HG03103 (cell line): ENCODE measurements around the gene RIOK1.
"Not testable (repeated sequence)": the region's sequence is repeated elsewhere in the genome, so short reads cannot be mapped to it uniquely, and the experiment has no call there.

ENCODE experiments used
- ATAC-seq: cut with Tn5 transposase; IDR thresholded peaks from one replicate; pipeline ENCODE4 v1.9.1; 2021; ENCODE audit warnings: low read depth; ENCODE audit not compliant: unreplicated experiment

Gene RIOK1

DNA sequence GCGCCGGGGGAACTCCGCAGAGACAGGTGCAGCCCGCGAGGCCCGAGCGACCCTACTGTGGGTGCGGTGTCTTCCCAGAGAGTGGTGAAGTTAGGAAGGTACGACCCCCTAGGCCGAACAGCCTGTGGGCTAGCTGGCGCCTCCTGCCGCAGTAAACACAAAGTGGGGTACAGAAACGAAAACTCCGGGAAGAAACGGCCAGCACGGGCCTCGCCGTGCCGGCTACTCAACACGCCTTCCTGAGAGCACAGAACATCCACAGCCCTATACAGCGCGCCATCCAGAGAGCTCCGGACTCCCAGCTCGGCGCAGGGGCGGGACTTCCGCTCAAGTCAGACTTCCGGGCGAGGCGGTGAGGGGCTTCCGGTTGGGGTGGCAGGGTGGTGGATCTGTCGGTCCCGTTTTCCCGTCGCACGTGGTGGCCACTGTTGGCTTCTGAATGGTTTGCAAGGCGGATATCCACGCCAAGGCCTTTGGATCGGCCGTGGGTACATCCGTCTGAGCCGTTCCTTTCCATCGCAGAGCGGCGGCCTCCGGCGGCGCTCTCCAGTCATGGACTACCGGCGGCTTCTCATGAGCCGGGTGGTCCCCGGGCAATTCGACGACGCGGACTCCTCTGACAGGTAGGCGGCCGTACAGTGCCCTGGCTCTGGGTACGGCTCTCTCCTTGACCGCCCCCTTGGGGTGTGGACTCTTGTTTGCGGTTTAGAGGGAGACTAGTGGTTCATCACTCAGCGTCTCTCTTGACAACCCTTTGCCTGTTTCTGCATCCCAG is at the start of gene RIOK1, which contains the start of gene CAGE1:
Gene RIOK1 (plus strand): TSS at position 358 of the 775 bp plus-strand sequence. CDS start 195 bp downstream, at position 553.
Gene CAGE1 (minus strand): TSS at position 292 of the 775 bp plus-strand sequence. CDS start 2,569 bp downstream, outside the sequence.
- peak; percentile 95 for ATAC-seq

DNA sequence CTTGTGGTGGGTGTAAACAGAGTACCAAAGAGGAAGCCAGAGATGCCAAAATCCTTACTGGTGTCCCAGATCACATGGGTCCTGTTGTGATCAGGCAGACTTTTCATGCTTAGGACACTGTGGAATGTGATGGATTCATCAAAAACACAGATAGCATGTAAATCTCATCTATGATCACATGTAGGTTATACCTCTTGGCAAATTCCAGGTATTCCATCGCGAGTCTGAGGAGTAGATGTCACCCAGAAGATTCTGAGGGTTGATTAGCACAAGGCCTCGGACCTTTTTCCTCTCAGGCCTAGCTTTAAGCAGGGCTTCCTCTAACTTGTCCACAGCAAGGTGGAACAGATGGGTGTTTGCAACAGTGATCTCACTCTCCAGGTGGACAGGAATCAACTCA is 48.3 kb upstream of the RIOK1 start:
- ATAC-seq = no peak

DNA sequence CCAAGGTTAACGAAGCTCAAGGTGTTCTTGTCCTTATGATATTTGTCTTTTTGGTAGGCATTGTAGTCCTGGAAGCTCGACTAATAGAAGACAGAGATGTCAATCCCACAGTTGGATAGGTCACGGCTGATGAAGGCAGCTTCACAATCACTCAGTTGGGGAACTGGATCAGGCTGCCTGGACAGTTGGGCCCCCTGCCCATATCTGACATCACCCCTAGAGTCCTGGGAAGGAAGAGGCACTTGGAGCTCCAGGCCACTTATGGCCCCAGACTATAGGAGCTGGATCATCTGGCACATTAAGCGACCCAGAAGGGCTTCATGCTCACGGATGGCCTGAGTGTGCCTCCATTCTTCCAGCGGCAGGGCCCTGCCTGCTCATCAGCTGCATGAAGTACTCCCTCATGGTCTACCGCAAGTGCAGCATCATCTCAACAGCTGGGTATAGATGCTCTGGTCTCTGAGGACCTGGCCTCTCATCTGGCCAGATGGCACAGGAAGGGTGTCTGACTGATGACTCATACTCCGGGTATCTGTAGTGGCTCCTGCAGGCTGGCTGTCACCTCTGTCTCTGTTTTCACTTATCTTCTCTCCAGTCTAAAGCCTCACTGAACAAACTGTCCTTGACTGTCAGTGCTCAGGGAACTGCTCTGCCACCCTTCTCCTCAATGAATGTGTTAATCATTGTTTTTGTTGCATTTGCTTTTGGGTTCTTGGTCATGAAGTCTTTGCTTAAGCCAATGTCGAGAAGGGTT is 47.4 kb upstream of the RIOK1 start:
- no peak for ATAC-seq

DNA sequence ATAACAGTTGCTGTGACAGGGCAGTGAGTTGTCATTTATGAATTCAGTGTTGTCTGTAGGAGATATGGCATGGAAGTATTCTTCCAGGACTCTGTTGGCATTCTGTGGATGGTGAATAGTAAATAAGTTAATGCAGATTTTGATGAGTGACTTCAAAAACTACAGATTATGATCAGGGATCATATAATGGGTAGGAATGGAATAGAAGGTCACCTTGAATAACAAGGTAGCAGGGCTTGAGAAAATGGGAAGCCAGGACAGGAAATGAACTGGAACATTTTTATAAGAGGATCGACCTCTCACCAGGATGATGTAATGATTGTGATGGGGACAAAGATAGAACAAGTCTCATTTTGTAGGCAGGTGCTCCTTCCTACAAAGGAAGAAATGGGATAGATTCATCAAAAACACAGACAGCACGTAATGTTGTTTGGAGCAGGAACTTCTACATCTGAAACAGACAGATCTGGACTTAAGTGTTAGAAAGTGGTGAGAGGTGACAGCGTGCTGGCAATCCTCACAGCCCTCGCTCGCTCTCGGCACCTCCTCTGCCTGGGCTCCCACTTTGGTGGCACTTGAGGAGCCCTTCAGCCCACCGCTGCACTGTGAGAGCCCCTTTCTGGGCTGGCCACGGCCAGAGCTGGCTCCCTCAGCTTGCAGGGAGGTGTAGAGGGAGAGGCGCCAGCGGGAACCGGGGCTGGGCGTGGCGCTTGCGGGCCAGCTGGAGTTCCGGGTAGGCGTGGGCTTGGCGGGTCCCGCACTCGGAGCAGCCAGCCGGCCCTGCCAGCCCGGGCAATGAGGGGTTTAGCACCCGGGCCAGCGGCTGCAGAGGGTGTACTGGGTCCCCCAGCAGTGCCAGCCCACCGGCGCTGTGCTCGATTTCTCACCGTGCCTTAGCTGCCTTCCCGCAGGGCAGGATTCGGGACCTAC is 45.8 kb upstream of the RIOK1 start:
- no peak for ATAC-seq

DNA sequence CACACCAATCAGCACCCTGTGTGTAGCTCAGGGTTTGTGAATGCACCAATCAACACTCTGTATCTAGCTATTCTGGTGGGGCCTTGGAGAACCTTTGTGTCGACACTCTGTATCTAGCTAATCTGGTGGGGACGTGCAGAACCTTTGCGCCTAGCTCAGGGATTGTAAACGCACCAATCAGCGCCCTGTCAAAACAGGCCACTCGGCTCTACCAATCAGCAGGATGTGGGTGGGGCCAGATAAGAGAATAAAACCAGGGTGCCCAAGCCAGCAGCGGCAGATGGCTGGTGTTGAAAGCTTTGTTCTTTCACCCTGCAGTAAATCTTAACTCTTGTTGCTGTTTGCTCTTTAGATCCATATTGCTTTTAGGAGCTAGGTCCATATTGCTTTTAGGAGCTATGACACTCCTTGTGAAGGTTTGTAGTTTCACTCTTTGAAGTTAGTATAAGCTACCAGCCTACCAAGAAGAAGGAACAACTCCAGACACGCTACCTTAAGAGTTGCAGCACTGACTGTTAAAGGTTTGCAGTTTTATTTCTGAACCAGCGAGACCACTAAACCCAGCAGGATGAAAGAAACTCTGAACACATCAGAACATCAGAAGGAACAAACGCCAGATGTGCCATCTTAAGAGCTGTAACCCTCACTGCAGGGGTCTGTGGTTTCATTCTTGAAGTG is 44.7 kb upstream of the RIOK1 start:
- ATAC-seq = not testable (repeated sequence)

DNA sequence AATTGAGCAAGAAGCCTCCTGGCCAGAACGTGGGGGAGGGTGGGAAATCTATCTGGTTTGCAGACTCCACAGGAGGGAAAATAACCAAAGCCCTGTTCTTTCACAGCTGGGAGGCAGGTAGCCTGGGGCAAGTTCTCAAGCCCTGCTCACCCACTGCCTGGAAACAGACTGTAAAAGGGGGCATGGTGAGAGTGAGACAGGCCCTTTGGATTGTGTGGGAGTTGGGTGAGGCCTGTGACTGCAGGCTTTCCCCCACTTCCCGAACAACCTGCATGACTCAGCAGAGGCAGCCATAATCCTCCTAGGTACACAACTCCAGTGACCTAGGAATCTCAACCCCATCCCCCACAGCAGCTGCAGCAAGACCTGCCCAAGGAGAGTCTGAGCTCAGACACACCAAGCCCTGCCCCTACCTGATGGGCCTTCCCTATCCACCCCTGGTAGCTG is 42.0 kb upstream of the RIOK1 start:
- not testable (repeated sequence) for ATAC-seq

DNA sequence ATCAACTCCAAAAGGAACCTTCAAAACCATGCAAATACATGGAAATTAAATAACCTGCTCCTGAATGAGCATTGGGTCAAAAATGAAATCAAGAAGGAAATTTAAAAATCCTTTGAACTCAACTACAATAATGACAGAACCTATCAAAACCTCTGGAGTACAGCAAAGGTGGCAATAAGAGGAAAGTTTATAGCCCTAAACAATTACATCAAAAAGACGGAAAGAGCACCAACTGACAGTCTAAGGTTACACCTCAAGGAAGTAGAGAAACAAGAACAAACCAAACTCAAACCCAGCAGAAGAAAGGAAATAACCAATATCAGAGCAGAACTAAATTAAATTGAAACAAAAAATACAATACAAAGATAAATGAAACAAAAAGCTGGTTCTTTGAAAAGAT is 39.0 kb upstream of the RIOK1 start:
- not testable (repeated sequence) for ATAC-seq

DNA sequence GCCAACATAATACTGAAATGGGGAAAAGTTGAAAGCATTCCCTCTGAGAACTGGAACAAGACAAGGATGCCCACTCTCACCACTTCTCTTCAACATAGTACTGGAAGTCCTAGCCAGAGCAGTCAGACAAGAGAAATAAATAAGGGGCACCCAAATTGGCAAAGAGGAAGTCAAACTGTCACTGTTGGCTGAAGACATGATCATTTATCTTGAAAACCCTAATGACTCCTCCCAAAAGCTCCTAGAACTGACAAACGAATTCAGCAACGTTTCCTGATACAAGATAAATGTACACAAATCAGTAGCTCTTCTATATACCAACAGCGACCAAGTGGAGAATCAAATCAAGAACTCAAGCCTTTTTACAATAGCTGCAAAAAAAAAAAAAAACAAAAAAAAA is 37.7 kb upstream of the RIOK1 start:
- ATAC-seq = not testable (repeated sequence)

DNA sequence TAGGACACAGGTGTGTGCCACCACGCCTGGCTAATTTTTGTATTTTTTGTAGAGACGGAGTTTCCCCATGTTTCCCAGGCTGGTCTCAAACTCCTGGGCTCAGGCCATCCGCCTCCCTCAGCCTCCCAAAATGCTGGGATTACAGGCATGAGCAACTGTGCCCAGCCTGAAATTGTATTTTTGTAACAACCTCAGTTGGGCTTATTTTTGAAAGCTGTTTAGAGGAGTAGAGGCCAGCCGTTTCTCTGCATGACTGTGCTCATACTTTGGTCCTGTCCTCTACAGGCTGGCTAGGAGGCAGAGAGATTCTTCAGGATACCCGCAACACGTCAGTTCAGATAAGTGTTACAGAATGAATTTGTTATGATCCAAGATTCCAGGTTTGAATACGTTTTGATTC is 22.2 kb upstream of the RIOK1 start:
- no peak for ATAC-seq

DNA sequence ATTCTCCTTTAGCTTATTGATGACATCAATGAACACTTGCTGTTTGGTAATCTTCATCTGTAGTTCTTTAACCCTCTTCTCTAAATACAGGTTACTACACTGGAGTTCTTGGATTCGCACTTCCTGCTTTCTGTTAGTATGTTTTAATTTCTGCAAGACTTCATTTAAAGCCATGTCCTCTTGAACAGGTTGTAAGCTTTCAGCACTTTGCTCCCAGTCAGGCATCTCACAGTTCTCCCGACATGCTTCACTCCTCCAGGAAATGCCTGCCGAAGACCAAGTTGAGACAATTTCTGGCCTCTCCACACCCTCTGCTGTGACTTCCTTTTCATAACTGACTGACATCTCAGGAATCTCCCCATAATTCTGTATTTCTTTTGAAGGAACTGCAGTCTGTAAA is 15.9 kb upstream of the RIOK1 start:
- ATAC-seq = no peak

DNA sequence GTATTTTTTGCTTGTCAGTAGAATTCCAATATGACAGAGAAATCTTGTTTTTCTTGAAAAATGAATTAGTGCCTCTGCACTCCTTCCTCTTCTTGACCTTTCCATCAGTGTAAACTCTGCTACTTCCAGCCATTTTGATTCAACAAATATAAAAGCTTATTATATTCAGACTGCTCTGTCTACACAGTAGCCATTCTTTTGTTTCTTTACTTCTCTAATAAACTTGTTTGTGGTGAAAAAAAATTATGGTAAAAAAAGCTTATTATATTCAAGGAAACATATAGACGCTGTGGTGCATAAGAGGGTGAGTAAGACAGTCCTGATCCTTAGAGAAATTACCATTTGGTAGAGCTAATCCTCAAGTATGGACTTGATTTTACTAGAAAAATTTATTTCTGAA is 11.6 kb upstream of the RIOK1 start:
- ATAC-seq = no peak

DNA sequence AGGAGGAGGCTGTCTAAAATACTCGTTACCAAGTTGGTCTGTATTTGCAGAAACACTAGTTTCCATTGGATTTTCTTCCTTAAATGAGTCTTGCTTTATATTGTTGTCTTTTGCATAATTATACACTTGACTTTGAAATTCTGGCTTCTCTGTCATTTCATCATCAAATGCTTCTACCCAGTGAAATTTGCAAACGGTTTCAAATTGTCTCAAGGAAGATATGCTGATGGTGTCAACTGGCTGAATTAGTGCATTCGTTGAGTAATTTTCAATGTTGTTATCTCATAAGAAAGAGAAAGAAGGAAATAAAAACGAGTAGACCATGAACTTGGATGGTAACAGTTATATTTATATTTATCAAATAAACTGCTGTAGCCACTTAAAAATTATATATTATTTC is 10.9 kb upstream of the RIOK1 start:
- ATAC-seq = no peak

DNA sequence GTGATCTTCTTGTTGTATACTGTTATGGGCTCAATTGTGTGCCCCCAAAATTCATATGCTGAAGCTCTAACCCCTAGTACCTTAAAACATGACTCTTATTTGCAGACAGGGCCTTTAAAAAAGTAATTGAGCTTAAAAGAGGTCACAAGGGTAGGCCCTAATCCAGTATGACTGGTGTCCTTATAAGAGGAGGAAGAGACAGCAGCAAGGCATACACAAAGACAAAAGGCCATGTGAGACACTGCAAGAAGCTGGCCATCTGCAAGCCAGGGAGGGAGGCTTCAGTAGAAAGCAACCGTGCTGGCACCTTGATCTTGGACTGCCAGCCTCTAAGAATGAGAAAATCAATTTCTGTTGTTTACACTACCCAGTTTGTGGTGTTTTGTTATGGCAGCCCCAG is 8.5 kb upstream of the RIOK1 start:
- ATAC-seq = no peak

DNA sequence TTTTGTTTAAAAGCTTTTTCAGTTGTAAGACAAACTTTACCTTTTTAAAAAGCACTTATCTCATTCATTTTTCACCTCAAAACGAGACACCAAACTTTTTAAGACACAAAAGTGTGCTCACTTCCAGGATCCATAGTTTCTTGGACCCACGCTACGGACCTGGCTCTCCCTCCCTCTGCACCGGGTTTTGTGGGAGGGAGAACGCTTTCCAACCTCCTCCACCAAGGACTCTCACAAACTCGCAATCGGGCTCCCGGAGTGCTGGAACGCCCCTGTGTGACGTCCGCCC is 502 bp upstream of the RIOK1 start:
- ATAC-seq = no peak

DNA sequence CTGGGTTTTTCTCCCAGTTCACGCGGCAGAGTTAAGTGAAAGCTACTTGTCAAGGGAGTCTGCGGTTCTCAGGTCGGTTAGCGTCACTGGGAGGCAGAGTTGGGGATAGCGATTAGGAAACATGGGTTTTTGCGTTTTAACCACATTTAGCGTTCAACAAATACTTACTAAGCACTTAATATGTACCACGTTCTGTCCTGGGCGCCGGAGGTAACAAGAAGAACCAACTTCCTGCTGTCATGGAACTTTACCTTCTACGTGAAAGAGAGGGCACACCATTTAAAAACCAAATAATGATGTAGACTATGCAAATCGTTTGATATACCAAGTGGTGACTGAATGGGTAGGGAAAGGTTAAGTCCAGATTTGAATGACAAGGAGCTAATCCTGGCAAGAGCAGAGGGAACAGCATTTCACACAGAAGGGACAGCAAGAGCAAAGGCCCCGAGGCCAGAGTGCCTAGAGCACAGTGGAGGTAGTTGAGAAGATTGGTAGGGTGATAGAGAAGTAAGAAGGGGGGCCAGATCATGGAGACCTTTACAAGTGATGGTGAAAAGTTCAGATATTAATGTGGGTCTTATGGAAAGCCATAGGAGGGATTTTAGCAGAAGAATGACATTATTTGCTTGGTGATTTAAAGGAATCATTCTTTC is 744 bp downstream of the RIOK1 start:
- peak; percentile 8 for ATAC-seq

DNA sequence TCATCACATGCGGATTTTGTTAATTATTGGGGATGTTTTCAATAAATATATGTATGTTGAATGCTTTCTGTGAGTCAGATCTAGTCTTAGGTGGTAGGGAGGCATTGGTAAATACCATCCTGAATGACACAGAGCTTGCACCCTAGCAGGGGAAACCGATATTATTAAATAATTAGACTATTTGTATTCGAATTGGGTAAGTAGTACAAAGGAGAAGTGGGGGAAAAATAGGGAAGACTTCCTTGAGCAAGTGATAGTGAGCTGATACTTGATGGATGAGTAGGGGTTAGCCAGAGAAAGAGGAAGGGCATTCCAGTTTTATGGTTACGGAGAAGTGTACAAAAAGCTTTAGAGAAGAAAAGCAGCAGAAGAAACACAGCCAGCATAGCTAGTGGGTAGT is 1.5 kb downstream of the RIOK1 start:
- ATAC-seq = no peak

DNA sequence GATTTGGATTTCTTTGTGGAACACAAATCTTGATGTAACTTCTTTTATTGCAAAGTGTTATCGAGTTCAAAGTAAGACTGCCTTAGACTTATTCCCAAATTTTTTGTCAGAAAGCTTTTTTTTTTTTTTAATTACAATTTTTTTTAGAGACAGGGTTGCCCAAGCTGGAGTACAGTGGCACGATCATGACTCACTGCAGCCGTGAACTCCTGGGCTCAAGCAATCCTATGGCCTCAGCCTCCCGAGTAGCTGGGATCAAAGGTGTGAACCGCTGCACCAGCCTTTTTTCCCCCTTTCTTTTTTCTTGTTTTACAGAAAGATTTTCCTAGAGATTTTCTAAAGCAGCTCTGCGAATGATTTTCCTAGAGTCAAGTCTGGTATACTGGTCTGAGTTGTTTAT is 2.8 kb downstream of the RIOK1 start:
- ATAC-seq = no peak

DNA sequence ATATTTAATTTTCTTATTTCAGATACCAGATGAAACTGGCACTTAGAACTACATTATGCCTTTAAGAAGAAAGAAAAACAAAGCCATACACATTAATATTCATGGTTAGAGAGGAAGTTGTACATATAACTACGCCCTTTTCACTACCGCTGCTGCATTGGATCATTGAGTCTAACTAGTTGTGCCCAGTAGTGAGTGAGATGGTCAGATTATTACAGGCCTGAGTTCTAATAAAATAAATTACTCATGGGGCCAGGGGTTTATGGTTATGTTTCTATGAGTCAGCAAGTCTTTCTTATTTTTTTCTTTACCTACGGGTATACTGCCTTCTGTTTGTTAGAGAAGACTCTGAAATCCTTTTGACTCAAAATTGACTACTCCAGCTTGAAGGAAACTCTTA is 11.5 kb downstream of the RIOK1 start:
- ATAC-seq = no peak

DNA sequence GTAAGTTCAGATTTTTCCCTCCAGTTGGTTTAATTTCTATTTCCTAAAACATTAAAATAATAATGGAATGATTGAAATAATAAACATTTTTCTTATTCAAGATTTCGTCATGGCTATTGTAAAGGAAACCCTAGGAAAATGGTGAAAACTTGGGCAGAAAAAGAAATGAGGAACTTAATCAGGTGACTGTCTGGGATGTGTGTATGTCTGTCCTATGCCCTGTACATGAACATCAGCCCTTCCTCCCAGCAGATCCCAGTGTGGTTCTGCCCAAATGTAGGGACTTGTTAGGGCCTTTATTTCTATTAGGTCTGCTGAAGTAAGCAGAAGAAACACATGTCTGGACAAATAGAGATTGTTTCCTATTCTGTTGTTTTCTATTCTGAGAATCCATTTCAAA is 13.1 kb downstream of the RIOK1 start:
- ATAC-seq = no peak

DNA sequence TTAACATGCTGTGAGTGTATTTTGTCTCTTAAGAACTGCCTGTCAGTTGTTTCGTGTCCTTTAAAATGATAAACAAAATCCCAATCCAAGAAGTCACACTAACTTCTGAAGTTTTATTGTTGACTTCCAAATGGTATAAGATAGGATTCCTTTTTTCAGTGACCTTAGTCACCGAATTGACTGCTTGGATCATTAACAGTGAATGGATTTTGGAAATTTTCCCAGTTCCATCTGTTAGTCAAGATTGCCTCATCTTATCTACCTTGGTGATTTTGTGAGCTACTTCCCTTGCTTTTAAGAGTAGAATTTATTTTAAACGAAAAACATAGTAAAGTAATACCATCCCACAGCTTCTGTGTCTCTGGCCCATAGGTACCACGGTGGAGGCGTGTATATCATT is 14.9 kb downstream of the RIOK1 start:
- ATAC-seq = no peak
